OCI-LY1 (cell line): ENCODE measurements around the gene FANCE.

Experiments used
- H2AFZ ChIP-seq: fragments of 200-600 bp; sonication (generic), shearing (Covaris generic); 2 replicates; pipeline ENCODE4 v1.6.0; 2014; ENCODE audit warnings: antibody characterized with exemption, mild to moderate bottlenecking, low read length
- H3F3A ChIP-seq: fragments of 200-600 bp; sonication (generic), shearing (Covaris generic); 2 replicates; pipeline ENCODE4 v1.6.0; 2014; ENCODE audit warnings: mild to moderate bottlenecking, antibody characterized with exemption, low read length, moderate library complexity; ENCODE audit not compliant: insufficient read depth
- H3K27ac ChIP-seq: fragments of 200-600 bp; sonication (generic); 2 replicates; pipeline ENCODE4 v1.5.1; 2014; ENCODE audit warnings: low read length, mixed run types, mild to moderate bottlenecking, low read depth; ENCODE audit not compliant: poor library complexity, severe bottlenecking
- H3K27me3 ChIP-seq: fragments of 200-600 bp; sonication (generic); 2 replicates; pipeline ENCODE4 v1.6.0; 2014; ENCODE audit warnings: antibody characterized with exemption, mild to moderate bottlenecking, low read length, moderate library complexity; ENCODE audit not compliant: insufficient read depth
- H3K36me3 ChIP-seq: fragments of 200-600 bp; sonication (generic); 2 replicates; pipeline ENCODE4 v1.6.1; 2014; ENCODE audit warnings: mild to moderate bottlenecking, antibody characterized with exemption, low read length, moderate library complexity, mixed read lengths; ENCODE audit not compliant: insufficient read depth
- H3K4me1 ChIP-seq: fragments of 200-600 bp; sonication (generic); 2 replicates; pipeline ENCODE4 v1.5.1; 2014; ENCODE audit warnings: mild to moderate bottlenecking, low read length, moderate library complexity; ENCODE audit not compliant: insufficient read depth, severe bottlenecking
- H3K4me2 ChIP-seq: fragments of 200-600 bp; sonication (generic), shearing (Covaris generic); 2 replicates; pipeline ENCODE4 v1.6.1; 2014; ENCODE audit warnings: low read length
- H3K4me3 ChIP-seq: fragments of 200-600 bp; sonication (generic); 2 replicates; pipeline ENCODE4 v1.5.1; 2014; ENCODE audit warnings: low read length, low read depth, mild to moderate bottlenecking, mixed read lengths; ENCODE audit not compliant: poor library complexity, severe bottlenecking
- H3K79me2 ChIP-seq: fragments of 200-600 bp; shearing (Covaris generic); 2 replicates; pipeline ENCODE4 v1.6.1; 2016; ENCODE audit warnings: mixed run types, low read length, mixed read lengths; ENCODE audit not compliant: insufficient read depth
- H3K9ac ChIP-seq: fragments of 200-600 bp; sonication (generic), shearing (Covaris generic); 2 replicates; pipeline ENCODE4 v1.6.1; 2014; ENCODE audit warnings: mild to moderate bottlenecking, low read length, mixed read lengths
- H3K9me2 ChIP-seq: fragments of 200-600 bp; sonication (generic), shearing (Covaris generic); 2 replicates; pipeline ENCODE4 v1.6.1; 2014; ENCODE audit warnings: low read depth, mild to moderate bottlenecking, low read length, mixed read lengths
- H3K9me3 ChIP-seq: fragments of 200-600 bp; shearing (Covaris generic); 2 replicates; pipeline ENCODE4 v1.6.1; 2014; ENCODE audit warnings: low read length, mixed read lengths
- H4K20me1 ChIP-seq: fragments of 200-600 bp; sonication (generic), shearing (Covaris generic); 2 replicates; pipeline ENCODE4 v1.6.0; 2016; ENCODE audit warnings: mild to moderate bottlenecking, low read length; ENCODE audit not compliant: insufficient read depth
- EZH2 ChIP-seq: fragments of 200-600 bp; sonication (generic), shearing (Covaris generic); IDR thresholded peaks from 2 replicates; pipeline ENCODE4 v1.8.0; 2017; ENCODE audit warnings: borderline replicate concordance, mixed run types, mild to moderate bottlenecking, antibody characterized with exemption, low read length, moderate library complexity, mixed read lengths
- TF ChIP-seq, protein P1 (sequence below): fragments of 200-600 bp; sonication (generic), shearing (Covaris generic); IDR thresholded peaks from 2 replicates; pipeline ENCODE4 v1.5.1; 2017; ENCODE audit warnings: mild to moderate bottlenecking, antibody characterized with exemption, low read length, moderate library complexity, mixed read lengths

The FANCE gene

DNA sequence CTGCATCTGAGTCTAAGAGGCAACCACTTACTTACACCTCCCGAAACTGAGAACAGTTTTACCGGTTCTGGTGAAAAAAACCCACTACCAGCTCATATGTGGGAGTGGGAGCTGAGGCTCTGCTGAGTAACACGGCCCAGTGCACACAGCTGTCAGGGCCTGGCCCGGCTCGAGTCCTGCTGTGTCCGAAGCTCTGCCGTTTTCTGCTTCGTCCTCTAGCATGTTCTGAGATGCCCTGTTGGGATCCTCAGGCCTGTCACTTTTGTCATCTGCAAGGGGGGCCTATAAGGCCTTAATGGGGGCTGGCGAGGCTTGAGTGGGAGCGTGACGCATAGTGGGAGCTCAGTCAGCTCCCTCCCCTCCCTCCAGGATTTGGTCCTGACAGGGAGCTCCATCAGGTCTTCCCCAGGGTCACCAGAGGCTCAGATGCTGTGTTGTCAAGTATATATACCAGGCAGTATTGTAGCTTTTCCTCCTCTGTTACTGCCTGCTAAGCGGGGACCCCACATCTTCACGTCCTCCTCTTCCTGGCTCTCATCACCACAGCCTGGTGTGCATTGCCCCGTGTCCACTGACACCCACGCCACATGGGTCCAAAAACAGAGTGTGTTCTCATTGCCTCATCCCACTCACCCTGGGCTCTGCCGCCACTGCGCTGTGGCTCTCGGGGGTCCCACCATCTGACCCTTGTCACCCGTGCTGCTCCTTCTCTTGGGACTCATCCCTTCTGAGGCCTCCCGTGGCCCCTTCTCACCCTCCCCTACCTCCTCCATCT, 45.2 kb upstream of the FANCE start:
- Histone ChIP-seq H3K9me3 (no peaks in the 10 kb centered on the region), H3K4me2 (no peak overlapping the region), H3K9ac (no peak overlapping the region), H3K27me3 (peaks cover 3% of the 10 kb centered on the region; the same call in 1 of the 2 replicates), H3K9me2 (no peaks in the 10 kb centered on the region), H2AFZ (no peak overlapping the region), H3F3A (no peaks in the 10 kb centered on the region), H3K36me3 (no peaks in the 10 kb centered on the region), H4K20me1 (no peaks in the 10 kb centered on the region), H3K4me1 (peaks cover 5% of the 10 kb centered on the region), H3K79me2 (no peaks in the 10 kb centered on the region), H3K4me3 (no peak overlapping the region), H3K27ac (no peak overlapping the region)
- TF ChIP-seq, protein P1, sequence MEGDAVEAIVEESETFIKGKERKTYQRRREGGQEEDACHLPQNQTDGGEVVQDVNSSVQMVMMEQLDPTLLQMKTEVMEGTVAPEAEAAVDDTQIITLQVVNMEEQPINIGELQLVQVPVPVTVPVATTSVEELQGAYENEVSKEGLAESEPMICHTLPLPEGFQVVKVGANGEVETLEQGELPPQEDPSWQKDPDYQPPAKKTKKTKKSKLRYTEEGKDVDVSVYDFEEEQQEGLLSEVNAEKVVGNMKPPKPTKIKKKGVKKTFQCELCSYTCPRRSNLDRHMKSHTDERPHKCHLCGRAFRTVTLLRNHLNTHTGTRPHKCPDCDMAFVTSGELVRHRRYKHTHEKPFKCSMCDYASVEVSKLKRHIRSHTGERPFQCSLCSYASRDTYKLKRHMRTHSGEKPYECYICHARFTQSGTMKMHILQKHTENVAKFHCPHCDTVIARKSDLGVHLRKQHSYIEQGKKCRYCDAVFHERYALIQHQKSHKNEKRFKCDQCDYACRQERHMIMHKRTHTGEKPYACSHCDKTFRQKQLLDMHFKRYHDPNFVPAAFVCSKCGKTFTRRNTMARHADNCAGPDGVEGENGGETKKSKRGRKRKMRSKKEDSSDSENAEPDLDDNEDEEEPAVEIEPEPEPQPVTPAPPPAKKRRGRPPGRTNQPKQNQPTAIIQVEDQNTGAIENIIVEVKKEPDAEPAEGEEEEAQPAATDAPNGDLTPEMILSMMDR, result no peak
- no peak for TF ChIP-seq EZH2

DNA sequence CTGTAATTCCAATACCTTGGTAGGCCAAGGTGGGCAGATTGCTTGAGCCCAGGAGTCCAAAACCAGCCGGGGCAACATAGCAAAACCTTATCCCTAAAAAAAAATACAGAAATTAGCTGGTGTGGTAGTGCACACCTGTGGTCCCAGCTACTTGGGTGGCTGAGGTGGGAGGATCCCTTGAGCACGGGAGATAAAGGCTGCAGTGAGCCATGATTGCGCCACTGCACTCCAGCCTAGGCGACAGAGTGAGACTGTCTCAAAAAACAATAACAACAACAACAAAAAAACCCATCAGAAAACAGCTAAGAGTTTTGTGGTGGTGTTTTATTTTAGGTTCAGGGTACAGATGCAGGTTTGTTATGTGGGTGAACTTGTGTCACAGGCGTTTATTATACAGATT, 42.9 kb upstream of the FANCE start:
- Histone ChIP-seq H3K9ac (no peak overlapping the region), H3K9me2 (no peaks in the 10 kb centered on the region), H3K79me2 (no peaks in the 10 kb centered on the region), H3K4me1 (peaks cover 5% of the 10 kb centered on the region), H2AFZ (no peak overlapping the region), H3F3A (no peaks in the 10 kb centered on the region), H3K9me3 (no peaks in the 10 kb centered on the region), H3K4me2 (no peak overlapping the region), H3K27me3 (peaks cover 3% of the 10 kb centered on the region; the same call in 1 of the 2 replicates), H3K36me3 (no peaks in the 10 kb centered on the region), H4K20me1 (no peaks in the 10 kb centered on the region), H3K27ac (no peak overlapping the region), H3K4me3 (no peak overlapping the region)
- TF ChIP-seq, protein P1, result no peak
- TF ChIP-seq EZH2, result no peak

DNA sequence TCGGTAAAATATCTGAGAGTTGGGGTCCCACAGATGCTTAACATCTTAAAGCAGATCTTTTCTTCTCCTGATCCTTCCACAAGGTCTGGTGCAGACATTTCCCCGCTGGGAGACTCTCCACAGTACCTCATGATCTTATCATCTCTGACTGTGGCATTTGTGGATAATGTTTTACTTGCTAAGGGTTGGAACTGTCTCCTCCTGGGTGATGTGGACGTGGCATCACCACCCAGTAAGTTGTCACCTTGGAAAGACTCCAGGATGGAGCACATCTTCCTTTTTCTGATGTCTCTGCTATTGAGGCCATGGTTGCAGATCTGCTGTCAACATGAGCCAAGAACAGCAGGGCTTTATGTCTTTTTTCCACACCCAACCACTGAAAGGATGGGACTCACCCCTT, 42.0 kb upstream of the FANCE start:
- Histone ChIP-seq H3F3A (no peaks in the 10 kb centered on the region), H3K4me3 (no peak overlapping the region), H3K27ac (no peak overlapping the region), H3K4me2 (no peak overlapping the region), H3K4me1 (peaks cover 5% of the 10 kb centered on the region), H3K79me2 (no peaks in the 10 kb centered on the region), H3K9me2 (no peaks in the 10 kb centered on the region), H3K36me3 (no peaks in the 10 kb centered on the region), H3K9ac (no peak overlapping the region), H2AFZ (no peak overlapping the region), H3K27me3 (peaks cover 3% of the 10 kb centered on the region; the same call in 1 of the 2 replicates), H3K9me3 (no peaks in the 10 kb centered on the region), H4K20me1 (no peaks in the 10 kb centered on the region)
- TF ChIP-seq, protein P1, result no peak
- TF ChIP-seq EZH2, result no peak
